Measurements from ENCODE around the gene SPPL3.

SPPL3 gene

GRCh38 chr12:120721866-120722265 lies 182.3 kb downstream of the SPPL3 start:
- Histone ChIP-seq H3K4me3 (no peak overlapping the region), H3K4me1 (peaks cover 0 to 17% (median 8%) of the 10 kb centered on the region in 4 donors), H3K27me3 (no peaks in the 10 kb centered on the region), H3K9me3 (no peaks in the 10 kb centered on the region), H3K36me3 (peaks cover 43 to 68% (median 56%) of the 10 kb centered on the region in 3 donors), H3K27ac (no peak overlapping the region)
- DNase-seq, result no peak
- TF ChIP-seq, protein P1, sequence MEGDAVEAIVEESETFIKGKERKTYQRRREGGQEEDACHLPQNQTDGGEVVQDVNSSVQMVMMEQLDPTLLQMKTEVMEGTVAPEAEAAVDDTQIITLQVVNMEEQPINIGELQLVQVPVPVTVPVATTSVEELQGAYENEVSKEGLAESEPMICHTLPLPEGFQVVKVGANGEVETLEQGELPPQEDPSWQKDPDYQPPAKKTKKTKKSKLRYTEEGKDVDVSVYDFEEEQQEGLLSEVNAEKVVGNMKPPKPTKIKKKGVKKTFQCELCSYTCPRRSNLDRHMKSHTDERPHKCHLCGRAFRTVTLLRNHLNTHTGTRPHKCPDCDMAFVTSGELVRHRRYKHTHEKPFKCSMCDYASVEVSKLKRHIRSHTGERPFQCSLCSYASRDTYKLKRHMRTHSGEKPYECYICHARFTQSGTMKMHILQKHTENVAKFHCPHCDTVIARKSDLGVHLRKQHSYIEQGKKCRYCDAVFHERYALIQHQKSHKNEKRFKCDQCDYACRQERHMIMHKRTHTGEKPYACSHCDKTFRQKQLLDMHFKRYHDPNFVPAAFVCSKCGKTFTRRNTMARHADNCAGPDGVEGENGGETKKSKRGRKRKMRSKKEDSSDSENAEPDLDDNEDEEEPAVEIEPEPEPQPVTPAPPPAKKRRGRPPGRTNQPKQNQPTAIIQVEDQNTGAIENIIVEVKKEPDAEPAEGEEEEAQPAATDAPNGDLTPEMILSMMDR (IDR thresholded peaks at IDR 0.05), result no peak
- intact Hi-C loops (cut with DNase I; ENCODE audit: low total_unique reads), result loop anchor here (10.0 kb wide), 1 partner anchor 183 kb away; the partner anchor contains the start of gene SPPL3

DNA sequence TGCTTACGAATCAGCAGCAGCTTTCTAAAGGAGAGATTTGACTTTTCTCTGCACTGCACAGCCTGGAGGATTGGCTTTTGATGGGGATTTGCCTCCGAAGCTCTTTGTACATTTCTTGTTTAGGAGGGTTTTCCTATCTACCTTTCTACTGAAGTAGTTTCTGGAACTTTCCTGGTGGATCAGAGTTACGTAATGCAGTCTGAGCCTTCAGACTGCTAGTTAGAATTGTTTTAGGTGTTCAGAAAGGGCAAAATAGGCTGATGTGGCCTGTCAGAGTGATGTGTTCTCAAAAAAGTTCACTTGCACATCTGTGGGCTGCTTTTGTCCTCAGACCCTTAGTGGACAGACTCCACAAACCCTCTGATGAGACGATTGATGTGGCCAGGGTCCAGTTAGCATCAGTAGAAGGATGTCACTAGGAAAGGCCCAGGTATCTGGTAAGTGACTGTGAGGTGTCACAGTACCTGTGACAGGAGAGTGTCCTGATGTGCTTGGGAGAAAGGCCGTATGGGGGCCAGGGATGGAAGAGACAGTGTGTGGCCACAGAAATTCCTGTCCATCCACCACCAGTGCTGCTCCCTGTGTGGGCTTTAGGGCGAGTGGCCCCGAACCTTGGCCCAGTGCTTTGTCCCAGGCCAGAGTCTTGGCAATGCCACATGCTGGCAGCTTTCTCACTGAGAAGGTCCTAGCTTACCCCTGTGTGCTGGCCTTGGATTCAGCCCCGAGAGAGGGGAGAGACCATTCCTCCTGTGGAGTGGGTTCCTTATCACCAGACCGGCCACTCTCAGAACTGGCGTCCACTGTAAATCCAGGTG lies 183.0 kb downstream of the SPPL3 start:
- no peak overlapping the region for H3K4me3 ChIP-seq
- no peaks in the 10 kb centered on the region for H3K27me3 ChIP-seq
- intact Hi-C loops (cut with DNase I; ENCODE audit: low total_unique reads), result loop anchor here (10.0 kb wide), 1 partner anchor 184 kb away; the partner anchor contains the start of gene SPPL3
- peaks cover 47 to 75% (median 63%) of the 10 kb centered on the region in 3 donors for H3K36me3 ChIP-seq
- no peak for DNase-seq
- no peaks in the 10 kb centered on the region for H3K9me3 ChIP-seq
- peaks cover 0 to 15% (median 7%) of the 10 kb centered on the region in 4 donors for H3K4me1 ChIP-seq
- TF ChIP-seq, protein P1 (IDR thresholded peaks at IDR 0.05), result no peak
- H3K27ac ChIP-seq, result no peak overlapping the region

- no peak overlapping the region for H3K27ac ChIP-seq
- no peak overlapping the region for H3K4me3 ChIP-seq
- DNase-seq, result peak in 1 of 2 donors; percentile 41
- peaks cover 54 to 82% (median 66%) of the 10 kb centered on the region in 3 donors for H3K36me3 ChIP-seq
- TF ChIP-seq, protein P1 (IDR thresholded peaks at IDR 0.05), result no peak
- H3K4me1 ChIP-seq, result peaks cover 0 to 11% (median 7%) of the 10 kb centered on the region in 4 donors
- no peaks in the 10 kb centered on the region for H3K27me3 ChIP-seq
- intact Hi-C loops (cut with DNase I; ENCODE audit: low total_unique reads), result loop anchor here (10.0 kb wide), 1 partner anchor 184 kb away; the partner anchor contains the start of gene SPPL3
- H3K9me3 ChIP-seq, result no peaks in the 10 kb centered on the region
Observed at GRCh38 chr12:120720234-120720986, 183.7 kb downstream of the SPPL3 start.

DNA sequence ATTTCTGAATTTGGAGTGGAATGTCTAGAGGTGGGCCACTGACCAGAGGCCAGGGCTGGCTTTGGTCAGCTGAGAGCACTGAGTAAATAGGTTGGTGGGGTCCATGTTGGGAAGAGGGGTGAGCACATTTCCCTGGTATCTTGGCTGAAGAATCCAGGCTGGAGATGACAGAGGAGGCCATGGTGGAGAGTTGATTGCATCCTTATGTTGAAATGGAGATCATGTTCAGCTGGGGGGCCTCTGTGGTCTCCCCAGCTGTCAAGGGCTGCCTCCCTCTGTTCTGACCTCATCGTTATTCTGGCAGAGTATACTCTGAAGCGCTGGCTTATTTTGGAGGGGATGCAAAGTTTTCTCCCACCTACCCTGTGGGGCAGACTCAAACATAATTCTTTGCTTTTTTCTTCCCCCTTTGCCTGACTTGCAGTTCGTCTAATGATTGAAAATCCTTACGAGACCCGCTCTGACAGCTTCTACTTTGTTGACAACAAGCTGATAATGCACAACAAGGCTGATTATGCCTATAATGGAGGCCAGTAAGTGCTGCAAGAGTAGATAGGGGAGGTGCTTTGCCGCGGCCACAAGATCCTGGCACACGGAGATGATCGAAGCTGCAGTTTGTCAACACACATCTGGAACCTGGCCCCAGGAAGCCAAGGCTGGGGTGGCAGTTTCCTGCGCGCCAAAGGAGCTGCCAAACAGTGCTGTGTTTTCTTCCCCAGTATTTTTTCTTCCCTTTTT lies 184.5 kb downstream of the SPPL3 start:
- peaks cover 0 to 4% (median under 1%) of the 10 kb centered on the region in 4 donors for H3K4me1 ChIP-seq
- DNase-seq, result no peak
- no peaks in the 10 kb centered on the region for H3K9me3 ChIP-seq
- H3K27me3 ChIP-seq, result no peaks in the 10 kb centered on the region
- TF ChIP-seq, protein P1 (IDR thresholded peaks at IDR 0.05), result no peak
- intact Hi-C loops (cut with DNase I; ENCODE audit: low total_unique reads), result loop anchor here (10.0 kb wide), 2 partner anchors 185 to 255 kb away; partner anchors contain the start of genes HNF1A and SPPL3
- H3K36me3 ChIP-seq, result peaks cover 54 to 90% (median 71%) of the 10 kb centered on the region in 3 donors
- H3K4me3 ChIP-seq, result no peak overlapping the region
- H3K27ac ChIP-seq, result no peak overlapping the region

DNA sequence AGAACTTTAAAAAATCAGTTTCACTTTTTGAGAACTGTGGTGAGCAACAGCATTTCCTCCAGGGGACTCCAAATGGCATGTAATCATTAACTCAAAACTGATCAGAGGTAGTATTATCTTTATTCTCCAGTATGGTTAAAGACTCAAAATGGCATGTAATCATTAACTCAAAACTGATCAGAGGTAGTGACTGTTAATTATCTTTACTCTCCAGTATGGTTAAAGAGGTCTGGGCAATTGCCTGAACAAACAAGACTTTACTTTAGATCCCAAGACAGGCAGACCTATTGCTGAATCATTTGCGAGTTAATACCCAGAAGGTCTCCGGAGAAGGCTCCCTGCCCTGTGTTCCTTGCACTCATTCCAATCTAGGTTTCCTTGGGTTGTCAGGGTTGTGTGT lies 185.1 kb downstream of the SPPL3 start:
- no peak overlapping the region for H3K27ac ChIP-seq
- H3K36me3 ChIP-seq, result peaks cover 54 to 96% (median 77%) of the 10 kb centered on the region in 3 donors
- H3K9me3 ChIP-seq, result no peaks in the 10 kb centered on the region
- TF ChIP-seq, protein P1 (IDR thresholded peaks at IDR 0.05), result no peak
- peaks cover 0 to under 1% (median 0%) of the 10 kb centered on the region in 4 donors for H3K4me1 ChIP-seq
- intact Hi-C loops (cut with DNase I; ENCODE audit: low total_unique reads), result loop anchor here (10.0 kb wide), 1 partner anchor 256 kb away; the partner anchor contains the start of gene HNF1A
- no peak for DNase-seq
- no peaks in the 10 kb centered on the region for H3K27me3 ChIP-seq
- no peak overlapping the region for H3K4me3 ChIP-seq

All from tibial artery (tissue), 4 donors.